NCI-H82 (cell line): ENCODE data around the gene ZDHHC7.

Experiments
- DNase-seq: peaks from one replicate; lab custom pipeline; 2025; lab: John Stamatoyannopoulos, UW

The ZDHHC7 gene

GRCh38 chr16:84964386-84965128 is 46.8 kb downstream of the ZDHHC7 start:
- no peak for DNase-seq

GRCh38 chr16:84963066-84963465 is 48.3 kb downstream of the ZDHHC7 start:
- no peak for DNase-seq

- DNase-seq = no peak
Measured at GRCh38 chr16:84960942-84961341, 50.4 kb downstream of the ZDHHC7 start.

- no peak for DNase-seq
Measured at GRCh38 chr16:84959784-84960417, 51.4 kb downstream of the ZDHHC7 start.

GRCh38 chr16:84959045-84959576 is 52.2 kb downstream of the ZDHHC7 start:
- DNase-seq = no peak

GRCh38 chr16:84957792-84958191 is 53.5 kb downstream of the ZDHHC7 start:
- peak; percentile 15 for DNase-seq

- DNase-seq = no peak
Measured at GRCh38 chr16:84957192-84957591, 54.1 kb downstream of the ZDHHC7 start.

- no peak for DNase-seq
Measured at GRCh38 chr16:84955427-84955826, 55.9 kb downstream of the ZDHHC7 start.

- DNase-seq = no peak
Measured at GRCh38 chr16:84953190-84953746, 58.1 kb downstream of the ZDHHC7 start.

- DNase-seq = peak; percentile 89
Measured at GRCh38 chr16:84952335-84953189, 58.8 kb downstream of the ZDHHC7 start.

GRCh38 chr16:84950906-84951305 is 60.4 kb downstream of the ZDHHC7 start:
- DNase-seq = peak; percentile 64

GRCh38 chr16:84949772-84950436 is 61.4 kb downstream of the ZDHHC7 start:
- no peak for DNase-seq

- no peak for DNase-seq
Measured at GRCh38 chr16:84948851-84949610, 62.3 kb downstream of the ZDHHC7 start.

GRCh38 chr16:84947996-84948850 is 63.1 kb downstream of the ZDHHC7 start:
- DNase-seq = no peak

GRCh38 chr16:84947022-84947421 is 64.3 kb downstream of the ZDHHC7 start:
- no peak for DNase-seq

GRCh38 chr16:84943620-84944019 is 67.7 kb downstream of the ZDHHC7 start:
- DNase-seq = no peak

- no peak for DNase-seq
Measured at GRCh38 chr16:84942786-84943185, 68.5 kb downstream of the ZDHHC7 start.

- DNase-seq = no peak
Measured at GRCh38 chr16:84941921-84942320, 69.4 kb downstream of the ZDHHC7 start.

- no peak for DNase-seq
Measured at GRCh38 chr16:84940670-84941551, 70.4 kb downstream of the ZDHHC7 start.
